ENCODE measurements around the gene ATP8A2. TPM values are rescaled to one million over a fixed set of nuclear protein-coding genes. Genes with fewer than 3 reads are reported as not detected.

The ATP8A2 gene
- total and polyA plus RNA-seq, 9 of the 15 experiments (the other 6 are each of a cell fraction or from before 2014, with no cell fraction given), result under 0.01 to 0.33 (median 0.06) TPM; not detected in 4

GRCh38 chr13:25684491-25684890 lies 312.7 kb downstream of the ATP8A2 start:
- Histone ChIP-seq H3K27ac (ENCODE audit: extremely low read depth, low read depth, low read length) (no peak overlapping the region), H3K4me3 (no peak overlapping the region), H3K9ac (ENCODE audit: insufficient read depth in 1 of 2, low read depth in 2 of 2, low read length in 2 of 2) (no peak overlapping the region), H3K4me1 (replicated peaks in 1 of 2; ENCODE audit: control insufficient read depth in 2 of 2, insufficient read depth in 2 of 2, low read length in 2 of 2) (no peaks in the 10 kb centered on the region), H3K9me1 (ENCODE audit: control insufficient read depth, insufficient read depth, low read length) (no peaks in the 10 kb centered on the region), H2AFZ (ENCODE audit: low read depth, low read length) (no peak overlapping the region), H3K79me2 (ENCODE audit: control insufficient read depth, insufficient read depth, low read length) (no peaks in the 10 kb centered on the region), H3K27me3 (ENCODE audit: control insufficient read depth in 2 of 2, insufficient read depth in 2 of 2, low read length in 2 of 2) (no peaks in the 10 kb centered on the region; a peak in 1 of 5 replicates), H3K9me3 (replicated peaks; ENCODE audit: control insufficient read depth, insufficient read depth, low read depth, low read length) (no peaks in the 10 kb centered on the region), H3K4me2 (ENCODE audit: insufficient read depth, low read length) (no peak overlapping the region), H3K36me3 (ENCODE audit: control insufficient read depth, insufficient read depth, low read length) (no peaks in the 10 kb centered on the region), H4K20me1 (replicated peaks; ENCODE audit: control insufficient read depth, insufficient read depth, low read length) (no peaks in the 10 kb centered on the region)
- intact Hi-C loops (cut with micrococcal nuclease) (no loop called here), in situ Hi-C loops (cut with MboI) (no loop called here)
- POLR2A ChIA-PET, result no interaction called here
- ATAC-seq (no peak), FAIRE-seq (no peak), DNase-seq (ENCODE audit: extremely low read depth in 1 of 4, low spot score in 3 of 4) (no peak)
- TF ChIP-seq ZKSCAN3 (CRISPR knock-in tag; IDR thresholded peaks at IDR 0.05) (no peak), TOE1 (IDR thresholded peaks at IDR 0.05; ENCODE audit: borderline replicate concordance) (no peak), TOE1 (CRISPR knock-in tag; IDR thresholded peaks at IDR 0.05; ENCODE audit: borderline replicate concordance, low read depth) (no peak), SLC30A9 (CRISPR knock-in tag; IDR thresholded peaks at IDR 0.05) (no peak), TCF7L2 (IDR thresholded peaks at IDR 0.05; ENCODE audit: low read depth, low read length) (no peak)
- TF ChIP-seq, protein P1, sequence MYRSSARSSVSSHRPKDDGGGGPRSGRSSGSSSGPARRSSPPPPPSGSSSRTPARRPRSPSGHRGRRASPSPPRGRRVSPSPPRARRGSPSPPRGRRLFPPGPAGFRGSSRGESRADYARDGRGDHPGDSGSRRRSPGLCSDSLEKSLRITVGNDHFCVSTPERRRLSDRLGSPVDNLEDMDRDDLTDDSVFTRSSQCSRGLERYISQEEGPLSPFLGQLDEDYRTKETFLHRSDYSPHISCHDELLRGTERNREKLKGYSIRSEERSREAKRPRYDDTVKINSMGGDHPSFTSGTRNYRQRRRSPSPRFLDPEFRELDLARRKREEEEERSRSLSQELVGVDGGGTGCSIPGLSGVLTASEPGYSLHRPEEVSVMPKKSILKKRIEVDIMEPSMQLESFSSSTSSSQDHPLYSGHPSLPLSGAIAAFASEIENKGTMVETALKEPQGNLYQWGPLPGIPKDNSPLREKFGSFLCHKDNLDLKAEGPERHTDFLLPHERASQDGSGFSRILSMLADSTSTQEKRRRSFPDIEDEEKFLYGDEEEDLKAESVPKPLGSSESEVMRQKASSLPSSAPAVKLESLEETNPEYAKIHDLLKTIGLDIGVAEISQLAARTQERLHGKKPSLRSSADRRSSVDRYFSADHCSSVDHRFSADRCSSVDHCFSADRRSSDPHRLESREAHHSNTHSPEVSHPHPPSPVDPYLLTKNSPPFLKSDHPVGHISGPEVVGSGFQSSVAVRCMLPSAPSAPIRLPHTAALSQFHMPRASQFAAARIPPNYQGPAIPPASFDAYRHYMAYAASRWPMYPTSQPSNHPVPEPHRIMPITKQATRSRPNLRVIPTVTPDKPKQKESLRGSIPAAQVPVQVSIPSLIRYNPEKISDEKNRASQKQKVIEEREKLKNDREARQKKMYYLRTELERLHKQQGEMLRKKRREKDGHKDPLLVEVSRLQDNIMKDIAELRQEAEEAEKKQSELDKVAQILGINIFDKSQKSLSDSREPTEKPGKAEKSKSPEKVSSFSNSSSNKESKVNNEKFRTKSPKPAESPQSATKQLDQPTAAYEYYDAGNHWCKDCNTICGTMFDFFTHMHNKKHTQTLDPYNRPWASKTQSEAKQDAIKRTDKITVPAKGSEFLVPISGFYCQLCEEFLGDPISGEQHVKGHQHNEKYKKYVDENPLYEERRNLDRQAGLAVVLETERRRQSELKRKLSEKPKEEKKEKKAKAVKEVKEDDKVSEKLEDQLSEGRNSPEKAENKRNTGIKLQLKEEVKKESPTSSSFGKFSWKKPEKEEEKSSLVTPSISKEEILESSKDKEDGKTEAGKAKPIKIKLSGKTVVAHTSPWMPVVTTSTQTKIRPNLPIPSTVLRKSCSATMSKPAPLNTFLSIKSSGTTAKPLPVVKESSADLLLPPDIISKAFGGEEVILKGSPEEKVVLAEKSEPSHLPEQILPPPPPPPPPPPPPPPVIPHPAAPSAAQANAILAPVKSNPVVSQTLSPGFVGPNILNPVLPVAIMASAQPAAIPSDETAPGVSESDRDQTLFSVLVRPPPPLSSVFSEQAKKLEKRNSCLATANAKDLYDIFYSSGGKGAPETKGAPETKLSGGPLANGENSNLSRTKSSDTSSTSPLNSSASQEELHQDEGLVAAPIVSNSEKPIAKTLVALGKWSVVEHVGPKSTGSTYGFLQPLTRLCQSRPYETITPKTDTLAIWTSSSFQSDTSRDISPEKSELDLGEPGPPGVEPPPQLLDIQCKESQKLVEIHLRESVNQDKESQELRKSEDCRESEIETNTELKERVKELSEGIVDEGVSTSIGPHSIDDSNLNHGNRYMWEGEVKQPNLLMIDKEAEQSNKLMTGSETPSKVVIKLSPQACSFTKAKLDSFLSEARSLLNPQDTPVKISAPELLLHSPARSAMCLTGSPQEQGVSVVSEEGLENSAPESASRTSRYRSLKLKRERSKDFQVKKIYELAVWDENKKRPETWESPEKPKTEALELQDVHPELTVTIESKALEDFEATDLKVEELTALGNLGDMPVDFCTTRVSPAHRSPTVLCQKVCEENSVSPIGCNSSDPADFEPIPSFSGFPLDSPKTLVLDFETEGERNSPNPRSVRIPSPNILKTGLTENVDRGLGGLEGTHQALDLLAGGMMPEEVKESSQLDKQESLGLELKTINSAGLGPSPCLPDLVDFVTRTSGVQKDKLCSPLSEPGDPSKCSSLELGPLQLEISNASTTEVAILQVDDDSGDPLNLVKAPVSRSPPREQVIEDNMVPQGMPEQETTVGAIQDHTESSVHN (IDR thresholded peaks at IDR 0.05; ENCODE audit: borderline replicate concordance in 1 of 2, low read depth in 1 of 2), result no peak
- 0% methylated on average over 4 of the region's 4 CpGs for WGBS (ENCODE audit: insufficient coverage, low coverage, missing lambda C conversion rate)
- BruUV-seq (replicated peaks), result no TSS peak
- CTCF ChIA-PET (ENCODE audit: low intra/inter-chr PET ratio), result no interaction called here

Data from K562 (cell line).